Neutrophil (primary cell): ENCODE results near the gene UMOD.

Experiments
- H3K27ac ChIP-seq: fragments of 200-600 bp; sonication (generic); 2 replicates; pipeline ENCODE4 v1.5.1; 2016; ENCODE audit warnings: mild to moderate bottlenecking, moderate library complexity
- H3K27me3 ChIP-seq: fragments of 200-600 bp; sonication (generic); 2 replicates; pipeline ENCODE4 v1.6.0; 2016; ENCODE audit warnings: mild to moderate bottlenecking
- H3K36me3 ChIP-seq: fragments of 200-600 bp; sonication (generic); 2 replicates; pipeline ENCODE4 v1.5.1; 2017
- H3K4me1 ChIP-seq, 2 experiments: fragments of 200-600 bp in 1 of 2; sonication (generic) in 1 of 2; 1 replicate in 1 of 2; 2 replicates in 1 of 2; pipeline versions ENCODE4 v1.5.1 to v1.6.1; 2013 to 2016; ENCODE audit warnings: low read depth in 1 of 2, low read length in 1 of 2, mild to moderate bottlenecking in 1 of 2, moderate library complexity in 1 of 2; ENCODE audit not compliant: control insufficient read depth in 1 of 2, insufficient read depth in 1 of 2
- H3K4me3 ChIP-seq, 2 experiments: fragments of 200-600 bp in 1 of 2; sonication (generic) in 1 of 2; 1 replicate in 1 of 2; 2 replicates in 1 of 2; pipeline ENCODE4 v1.5.1; 2013 to 2016; ENCODE audit warnings: low read depth in 1 of 2, low read length in 1 of 2, mild to moderate bottlenecking in 1 of 2, moderate library complexity in 1 of 2
- H3K9me3 ChIP-seq: fragments of 200-600 bp; sonication (generic); 2 replicates; pipeline ENCODE4 v1.5.1; 2016
- TF ChIP-seq, protein P1 (sequence below): fragments of 200-600 bp; sonication (generic); IDR thresholded peaks from 2 replicates; pipeline ENCODE4 v1.5.1; 2016; ENCODE audit warnings: antibody characterized with exemption

UMOD gene

DNA sequence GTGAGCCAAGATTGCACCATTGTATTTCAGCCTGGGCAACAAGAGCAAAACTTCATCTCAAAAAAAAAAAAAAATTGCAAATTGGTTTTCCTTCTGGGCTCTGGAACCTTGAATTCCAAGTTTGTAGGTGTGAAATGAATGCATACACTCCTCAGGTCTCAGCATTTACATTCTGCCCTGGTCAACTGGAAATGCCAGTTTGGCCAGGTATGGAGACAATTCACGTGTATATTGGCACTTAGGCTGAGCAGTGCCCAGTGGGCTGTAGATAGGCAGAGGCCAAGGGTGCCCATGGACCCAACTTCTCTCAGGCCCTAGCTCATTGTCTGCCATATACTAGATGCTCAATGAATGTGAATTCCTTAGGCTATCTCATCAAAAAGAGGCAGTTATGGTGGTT lies 36.3 kb upstream of the UMOD start:
- Histone ChIP-seq H3K27me3 (peaks cover 19% of the 10 kb centered on the region), H3K4me3 (no peak overlapping the region), H3K36me3 (no peaks in the 10 kb centered on the region), H3K4me1 (no peaks in the 10 kb centered on the region), H3K9me3 (no peaks in the 10 kb centered on the region), H3K27ac (no peak overlapping the region)
- TF ChIP-seq, protein P1, sequence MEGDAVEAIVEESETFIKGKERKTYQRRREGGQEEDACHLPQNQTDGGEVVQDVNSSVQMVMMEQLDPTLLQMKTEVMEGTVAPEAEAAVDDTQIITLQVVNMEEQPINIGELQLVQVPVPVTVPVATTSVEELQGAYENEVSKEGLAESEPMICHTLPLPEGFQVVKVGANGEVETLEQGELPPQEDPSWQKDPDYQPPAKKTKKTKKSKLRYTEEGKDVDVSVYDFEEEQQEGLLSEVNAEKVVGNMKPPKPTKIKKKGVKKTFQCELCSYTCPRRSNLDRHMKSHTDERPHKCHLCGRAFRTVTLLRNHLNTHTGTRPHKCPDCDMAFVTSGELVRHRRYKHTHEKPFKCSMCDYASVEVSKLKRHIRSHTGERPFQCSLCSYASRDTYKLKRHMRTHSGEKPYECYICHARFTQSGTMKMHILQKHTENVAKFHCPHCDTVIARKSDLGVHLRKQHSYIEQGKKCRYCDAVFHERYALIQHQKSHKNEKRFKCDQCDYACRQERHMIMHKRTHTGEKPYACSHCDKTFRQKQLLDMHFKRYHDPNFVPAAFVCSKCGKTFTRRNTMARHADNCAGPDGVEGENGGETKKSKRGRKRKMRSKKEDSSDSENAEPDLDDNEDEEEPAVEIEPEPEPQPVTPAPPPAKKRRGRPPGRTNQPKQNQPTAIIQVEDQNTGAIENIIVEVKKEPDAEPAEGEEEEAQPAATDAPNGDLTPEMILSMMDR = no peak

DNA sequence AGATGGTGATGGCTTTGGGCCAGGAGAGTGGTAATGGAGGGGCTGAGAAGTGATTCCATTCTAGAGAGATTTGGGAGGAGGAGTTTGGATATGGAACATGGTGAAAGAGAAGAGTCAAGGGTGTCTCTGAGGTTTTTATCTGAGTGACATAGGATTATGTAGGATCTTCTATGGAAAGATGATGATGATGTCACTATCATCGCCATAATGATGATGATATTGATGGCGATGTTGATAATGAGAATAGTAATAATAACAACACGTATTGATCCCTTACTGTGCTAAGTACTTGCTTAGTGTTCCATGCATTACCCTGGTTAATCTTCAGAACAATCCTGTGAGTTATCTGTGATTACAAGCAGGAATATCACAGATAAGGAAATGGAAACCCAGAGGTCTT lies 35.5 kb upstream of the UMOD start:
- H3K4me3 ChIP-seq = no peak overlapping the region
- TF ChIP-seq, protein P1 = no peak
- H3K27me3 ChIP-seq = peaks cover 19% of the 10 kb centered on the region
- H3K36me3 ChIP-seq = no peaks in the 10 kb centered on the region
- no peaks in the 10 kb centered on the region for H3K9me3 ChIP-seq
- H3K4me1 ChIP-seq = no peaks in the 10 kb centered on the region
- no peak overlapping the region for H3K27ac ChIP-seq

DNA sequence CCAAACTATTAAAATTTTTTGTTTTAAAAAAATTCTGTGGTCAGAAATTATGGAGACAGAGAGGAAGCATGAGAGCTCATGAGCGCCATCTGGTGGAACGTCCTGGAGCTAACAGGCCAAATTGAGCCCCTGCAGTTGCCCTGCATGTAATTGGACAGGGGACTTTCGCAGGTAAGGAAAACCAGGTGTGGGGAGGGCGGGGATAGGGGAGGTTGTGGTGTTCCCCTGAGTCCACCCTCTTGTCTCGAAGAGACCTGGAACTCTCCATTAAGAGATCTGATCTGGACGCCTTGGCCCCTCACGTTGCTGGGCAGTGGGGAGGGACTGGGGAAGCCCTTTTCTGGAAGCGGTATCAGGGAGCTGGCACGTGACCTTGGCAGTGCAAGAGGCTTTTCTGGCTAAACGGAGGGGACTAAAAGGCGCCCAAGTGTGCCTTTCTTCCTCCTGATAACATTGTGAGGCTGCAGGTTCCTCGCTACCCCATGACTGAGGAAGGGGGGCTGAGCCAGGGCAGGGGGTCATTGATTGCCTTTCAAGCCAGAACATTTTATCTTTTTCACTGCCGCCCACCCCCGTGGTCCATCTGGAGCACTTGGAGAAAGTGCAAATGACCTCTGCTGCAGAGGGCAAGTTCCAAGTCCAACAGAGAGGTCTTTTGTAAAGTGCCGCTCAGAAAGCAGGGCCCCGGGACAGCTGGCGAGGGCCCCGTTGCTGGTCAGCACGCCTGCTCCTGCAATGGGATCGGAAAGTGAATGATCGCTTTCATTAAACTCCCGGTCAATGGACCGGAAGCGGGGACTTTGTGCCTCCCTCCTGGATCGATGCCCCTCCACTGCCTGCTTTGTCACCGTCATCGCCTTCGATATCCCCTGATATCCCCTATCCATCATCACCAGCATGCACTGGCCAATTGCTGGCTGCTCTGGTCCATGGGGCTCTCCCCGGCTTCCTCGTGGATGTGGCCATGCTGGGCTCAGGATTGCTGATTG lies 33.6 kb upstream of the UMOD start:
- TF ChIP-seq, protein P1 = peak; percentile 69
- Histone ChIP-seq H3K4me1 (no peaks in the 10 kb centered on the region), H3K27ac (no peak overlapping the region), H3K4me3 (no peak overlapping the region), H3K9me3 (no peaks in the 10 kb centered on the region), H3K27me3 (peaks cover 19% of the 10 kb centered on the region), H3K36me3 (no peaks in the 10 kb centered on the region)

DNA sequence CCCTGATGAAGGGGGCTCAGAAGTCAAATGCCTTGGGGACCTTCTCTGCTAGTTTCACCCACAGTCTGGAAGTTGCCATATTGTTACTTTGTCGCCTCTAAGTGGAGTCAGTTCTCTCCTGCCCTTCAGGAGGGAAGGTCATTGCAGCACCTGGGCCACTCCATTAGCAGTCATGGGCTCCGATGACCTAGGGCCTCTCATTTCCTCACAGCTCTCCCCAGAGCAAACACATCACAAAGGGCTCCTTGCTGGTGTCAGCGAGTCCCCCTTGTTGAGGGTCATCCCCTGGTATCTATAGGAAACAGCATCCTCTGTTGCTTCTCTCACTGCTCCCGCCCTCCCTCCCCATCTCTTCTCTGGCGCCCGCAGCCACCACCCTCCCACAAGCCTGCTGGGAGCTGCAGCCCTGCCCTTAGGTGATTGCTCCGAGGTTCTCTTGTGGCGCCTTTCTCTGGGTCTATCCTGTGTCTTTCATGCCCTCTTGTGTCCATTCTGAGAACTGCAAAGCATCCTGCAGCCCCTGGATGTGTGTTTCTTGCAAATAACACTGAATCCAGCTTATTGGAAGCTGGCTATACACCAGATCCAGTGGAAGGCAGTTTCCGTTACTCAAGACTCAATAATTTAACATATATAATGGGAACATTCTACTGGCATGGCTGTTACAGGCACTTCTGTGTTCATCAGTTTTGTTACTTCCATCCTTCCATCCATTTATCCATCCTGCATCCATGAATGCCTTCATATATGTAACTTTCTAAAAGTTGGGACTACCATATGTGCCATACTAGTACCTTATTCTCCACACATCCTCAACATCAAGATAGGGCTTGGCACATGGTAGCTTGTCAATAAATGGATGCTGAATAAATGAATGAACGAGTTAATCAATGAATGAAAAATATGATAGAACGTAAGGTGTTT lies 30.9 kb upstream of the UMOD start:
- H3K27me3 ChIP-seq = peaks cover 19% of the 10 kb centered on the region
- H3K36me3 ChIP-seq = no peaks in the 10 kb centered on the region
- H3K9me3 ChIP-seq = no peaks in the 10 kb centered on the region
- H3K27ac ChIP-seq = no peak overlapping the region
- TF ChIP-seq, protein P1 = no peak
- H3K4me1 ChIP-seq = no peaks in the 10 kb centered on the region
- no peak overlapping the region for H3K4me3 ChIP-seq

DNA sequence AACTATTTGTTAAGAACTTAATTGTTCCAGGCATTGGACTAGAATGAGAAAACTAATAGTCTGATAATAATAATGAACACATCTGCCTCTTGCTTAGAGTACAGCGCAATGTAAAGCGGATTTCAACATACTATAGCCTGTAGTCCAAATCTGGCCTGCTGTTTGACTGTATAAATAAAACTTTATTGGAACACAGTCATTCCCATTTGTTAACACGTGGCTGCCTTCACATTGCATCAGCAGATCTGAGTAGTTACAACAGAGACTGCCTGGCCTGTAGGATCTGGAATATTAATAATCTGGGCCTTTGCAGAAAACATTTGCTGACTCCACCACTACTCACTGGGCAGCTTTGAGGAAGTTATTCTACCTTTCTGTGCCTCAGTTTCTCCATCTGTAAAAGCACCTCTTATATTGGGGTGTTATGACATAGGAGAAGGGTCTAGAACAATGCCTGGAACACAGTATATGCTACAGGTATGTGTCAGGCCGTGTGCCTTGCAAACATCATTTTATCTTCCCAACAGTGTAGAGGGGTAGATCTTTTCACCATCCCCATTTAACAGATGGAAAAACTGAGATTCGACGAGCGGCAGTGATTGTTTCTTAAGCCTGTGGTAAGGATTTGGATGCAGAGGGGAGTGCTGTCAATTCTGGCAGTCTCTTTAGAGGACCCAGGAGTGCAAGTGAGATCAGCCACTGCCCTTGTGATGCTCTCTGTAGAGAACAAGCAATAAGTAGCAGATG lies 29.9 kb upstream of the UMOD start:
- Histone ChIP-seq H3K36me3 (no peaks in the 10 kb centered on the region), H3K4me3 (no peak overlapping the region), H3K27ac (no peak overlapping the region), H3K9me3 (no peaks in the 10 kb centered on the region), H3K4me1 (no peaks in the 10 kb centered on the region), H3K27me3 (peaks cover 14% of the 10 kb centered on the region)
- TF ChIP-seq, protein P1 = no peak
